DOHH2 (cell line): ENCODE results near the gene TFDP1.

ENCODE experiments used
- H3F3A ChIP-seq: fragments of 200-600 bp; sonication (generic), shearing (Covaris generic); 2 replicates; pipeline ENCODE4 v1.6.0; 2016; ENCODE audit warnings: antibody characterized with exemption, mild to moderate bottlenecking; ENCODE audit not compliant: control insufficient read depth, insufficient read depth
- H3K27ac ChIP-seq: fragments of 200-600 bp; sonication (generic); 2 replicates; pipeline ENCODE4 v1.5.1; 2014; ENCODE audit warnings: low read depth, mild to moderate bottlenecking, low read length, moderate library complexity
- H3K27me3 ChIP-seq: fragments of 200-600 bp; sonication (generic); 2 replicates; pipeline ENCODE4 v1.6.1; 2014; ENCODE audit warnings: mild to moderate bottlenecking, low read length, mixed read lengths; ENCODE audit not compliant: control insufficient read depth
- H3K36me3 ChIP-seq: fragments of 200-600 bp; sonication (generic); 2 replicates; pipeline ENCODE4 v1.6.1; 2014; ENCODE audit warnings: mild to moderate bottlenecking, low read length, moderate library complexity, mixed read lengths; ENCODE audit not compliant: control insufficient read depth
- H3K4me1 ChIP-seq: fragments of 200-600 bp; sonication (generic); 2 replicates; pipeline ENCODE4 v1.6.1; 2014; ENCODE audit warnings: mild to moderate bottlenecking, low read length, mixed read lengths; ENCODE audit not compliant: control insufficient read depth
- H3K4me2 ChIP-seq: fragments of 200-600 bp; sonication (generic); 2 replicates; pipeline ENCODE4 v1.6.0; 2014; ENCODE audit warnings: mild to moderate bottlenecking, low read length, moderate library complexity
- H3K4me3 ChIP-seq: fragments of 200-600 bp; sonication (generic); 2 replicates; pipeline ENCODE4 v1.5.1; 2014; ENCODE audit warnings: mild to moderate bottlenecking, low read length, mixed read lengths
- H3K79me2 ChIP-seq: fragments of 200-600 bp; sonication (generic); 2 replicates; pipeline ENCODE4 v1.6.1; 2014; ENCODE audit warnings: mild to moderate bottlenecking, low read length, mixed read lengths; ENCODE audit not compliant: control insufficient read depth
- H3K9me2 ChIP-seq: fragments of 200-600 bp; sonication (generic); replicated peaks from 2 replicates; pipeline ENCODE4 v1.6.1; 2014; ENCODE audit warnings: mild to moderate bottlenecking, low read length, mixed read lengths; ENCODE audit not compliant: control insufficient read depth
- H3K9me3 ChIP-seq: fragments of 200-600 bp; sonication (generic); 2 replicates; pipeline ENCODE4 v1.6.1; 2014; ENCODE audit warnings: antibody characterized with exemption, low read length, mixed read lengths; ENCODE audit not compliant: control insufficient read depth, insufficient read depth
- H4K20me1 ChIP-seq: fragments of 200-600 bp; sonication (generic); 2 replicates; pipeline ENCODE4 v1.6.0; 2014; ENCODE audit warnings: low read depth, mild to moderate bottlenecking, antibody characterized with exemption, low read length, moderate library complexity; ENCODE audit not compliant: control insufficient read depth, insufficient read depth
- EZH2phosphoT487 ChIP-seq: fragments of 200-600 bp; sonication (generic); IDR thresholded peaks from 2 replicates; pipeline ENCODE4 v1.6.1; 2017; ENCODE audit warnings: borderline replicate concordance, mild to moderate bottlenecking, antibody characterized with exemption, low read length, moderate library complexity, mixed read lengths
- TF ChIP-seq, protein P1 (sequence below): fragments of 200-600 bp; sonication (generic); IDR thresholded peaks from one replicate; pipeline ENCODE4 v1.5.1; 2014; ENCODE audit warnings: antibody characterized with exemption, mild to moderate bottlenecking, low read depth, low read length; ENCODE audit not compliant: poor library complexity, severe bottlenecking

The TFDP1 gene

DNA sequence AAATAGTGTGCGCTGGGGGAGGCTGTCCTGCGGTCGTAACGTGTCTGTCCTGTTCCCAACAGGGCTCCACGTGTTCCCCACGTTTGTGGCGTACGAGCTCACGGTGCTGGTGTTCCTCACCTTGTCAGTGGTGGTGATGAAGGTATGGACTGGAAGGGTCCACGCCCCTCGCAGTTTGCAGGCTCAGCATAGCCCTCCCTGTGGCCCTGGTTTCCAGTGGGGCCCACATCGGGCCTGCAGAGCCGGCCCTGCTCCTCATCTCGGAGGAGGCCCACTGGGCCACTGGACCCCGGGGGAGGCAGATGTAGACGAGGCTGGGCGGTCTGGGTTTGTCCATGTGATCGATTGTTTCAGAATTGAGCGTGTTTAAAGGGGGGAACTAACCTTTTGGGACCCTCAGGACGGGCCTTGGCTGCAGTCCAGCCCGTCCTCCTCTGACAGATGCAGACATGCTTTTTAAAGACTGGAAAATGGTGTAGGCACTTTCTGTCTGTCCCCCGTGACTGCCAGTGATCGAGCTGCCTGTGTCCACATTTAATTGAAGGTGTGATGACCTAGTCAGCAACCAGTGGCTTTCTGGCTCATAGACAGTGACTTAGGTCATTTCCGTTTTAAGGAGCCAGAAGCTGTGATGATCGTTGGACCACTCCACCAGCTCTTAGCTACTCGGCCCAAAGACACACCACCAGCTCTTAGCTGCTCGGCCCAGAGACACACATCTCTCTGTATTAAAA is 37.1 kb upstream of the TFDP1 start:
- no peaks in the 10 kb centered on the region for H3K27me3 ChIP-seq
- H3K9me3 ChIP-seq: no peaks in the 10 kb centered on the region
- no peaks in the 10 kb centered on the region for H3K79me2 ChIP-seq
- no peaks in the 10 kb centered on the region for H3K4me1 ChIP-seq
- no peak overlapping the region for H3K4me2 ChIP-seq
- no peaks in the 10 kb centered on the region for H3K9me2 ChIP-seq
- H3K36me3 ChIP-seq: no peaks in the 10 kb centered on the region
- H3K27ac ChIP-seq: no peak overlapping the region
- H4K20me1 ChIP-seq: no peaks in the 10 kb centered on the region
- TF ChIP-seq, protein P1, sequence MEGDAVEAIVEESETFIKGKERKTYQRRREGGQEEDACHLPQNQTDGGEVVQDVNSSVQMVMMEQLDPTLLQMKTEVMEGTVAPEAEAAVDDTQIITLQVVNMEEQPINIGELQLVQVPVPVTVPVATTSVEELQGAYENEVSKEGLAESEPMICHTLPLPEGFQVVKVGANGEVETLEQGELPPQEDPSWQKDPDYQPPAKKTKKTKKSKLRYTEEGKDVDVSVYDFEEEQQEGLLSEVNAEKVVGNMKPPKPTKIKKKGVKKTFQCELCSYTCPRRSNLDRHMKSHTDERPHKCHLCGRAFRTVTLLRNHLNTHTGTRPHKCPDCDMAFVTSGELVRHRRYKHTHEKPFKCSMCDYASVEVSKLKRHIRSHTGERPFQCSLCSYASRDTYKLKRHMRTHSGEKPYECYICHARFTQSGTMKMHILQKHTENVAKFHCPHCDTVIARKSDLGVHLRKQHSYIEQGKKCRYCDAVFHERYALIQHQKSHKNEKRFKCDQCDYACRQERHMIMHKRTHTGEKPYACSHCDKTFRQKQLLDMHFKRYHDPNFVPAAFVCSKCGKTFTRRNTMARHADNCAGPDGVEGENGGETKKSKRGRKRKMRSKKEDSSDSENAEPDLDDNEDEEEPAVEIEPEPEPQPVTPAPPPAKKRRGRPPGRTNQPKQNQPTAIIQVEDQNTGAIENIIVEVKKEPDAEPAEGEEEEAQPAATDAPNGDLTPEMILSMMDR: no peak
- TF ChIP-seq EZH2phosphoT487: no peak
- no peaks in the 10 kb centered on the region for H3F3A ChIP-seq
- H3K4me3 ChIP-seq: no peak overlapping the region

GRCh38 chr13:113548171-113548641 is 36.3 kb upstream of the TFDP1 start:
- Histone ChIP-seq H3K27me3 (no peaks in the 10 kb centered on the region), H3K4me3 (no peak overlapping the region), H3K79me2 (no peaks in the 10 kb centered on the region), H4K20me1 (no peaks in the 10 kb centered on the region), H3K9me2 (no peaks in the 10 kb centered on the region), H3K4me1 (no peaks in the 10 kb centered on the region), H3K4me2 (no peak overlapping the region), H3F3A (no peaks in the 10 kb centered on the region), H3K9me3 (no peaks in the 10 kb centered on the region), H3K27ac (no peak overlapping the region), H3K36me3 (no peaks in the 10 kb centered on the region)
- TF ChIP-seq EZH2phosphoT487: no peak
- TF ChIP-seq, protein P1: no peak

DNA sequence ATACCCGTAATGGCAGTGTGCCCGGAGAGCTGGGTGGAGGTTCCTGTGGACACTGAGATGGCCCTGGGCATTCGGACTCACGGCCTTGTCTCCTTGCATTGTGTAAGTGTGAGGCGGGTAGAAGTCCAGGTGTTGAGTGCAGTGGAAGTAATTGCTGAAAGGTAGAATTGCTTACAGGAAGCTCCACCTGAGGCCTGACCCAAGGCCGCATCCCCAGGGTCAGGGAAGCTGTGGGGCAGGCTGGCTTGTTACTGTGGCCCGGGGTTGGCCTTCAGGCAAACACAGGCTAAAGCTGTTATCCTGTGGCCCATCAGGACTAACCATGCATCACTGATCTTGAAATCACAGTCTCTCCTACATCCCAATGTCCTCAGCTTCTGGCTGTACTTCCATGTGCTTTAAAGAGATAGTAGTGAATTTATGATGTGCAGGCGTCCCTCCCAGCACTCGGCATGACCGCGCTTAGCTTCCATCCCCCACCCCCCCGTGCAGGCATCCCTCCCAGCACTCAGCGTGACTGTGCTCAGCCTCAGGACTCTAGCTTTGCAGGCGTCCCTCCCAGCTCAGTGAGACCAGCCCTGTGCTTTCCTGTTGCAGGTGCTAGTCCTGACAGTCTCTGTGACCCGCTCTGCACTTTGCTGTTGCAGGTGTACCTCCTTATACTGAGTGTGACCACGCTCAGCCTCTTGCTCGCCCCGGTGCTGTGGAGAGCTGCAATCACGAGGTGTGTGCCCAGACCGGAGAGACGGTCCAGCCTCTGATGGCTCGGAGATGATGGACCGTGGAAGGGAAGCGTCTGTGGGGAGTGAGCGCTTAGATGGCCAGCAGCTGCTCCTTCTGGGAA is 35.6 kb upstream of the TFDP1 start:
- H3K27me3 ChIP-seq: no peaks in the 10 kb centered on the region
- H3K79me2 ChIP-seq: no peaks in the 10 kb centered on the region
- H3K4me3 ChIP-seq: no peak overlapping the region
- no peaks in the 10 kb centered on the region for H3F3A ChIP-seq
- H4K20me1 ChIP-seq: no peaks in the 10 kb centered on the region
- no peaks in the 10 kb centered on the region for H3K9me2 ChIP-seq
- no peak overlapping the region for H3K4me2 ChIP-seq
- TF ChIP-seq, protein P1: no peak
- no peak for TF ChIP-seq EZH2phosphoT487
- H3K36me3 ChIP-seq: no peaks in the 10 kb centered on the region
- no peaks in the 10 kb centered on the region for H3K4me1 ChIP-seq
- no peak overlapping the region for H3K27ac ChIP-seq
- H3K9me3 ChIP-seq: no peaks in the 10 kb centered on the region
